Stimulated activated CD8-positive, alpha-beta memory T cell treated with anti-CD3 and anti-CD28 coated beads, Interleukin-15, amount 100 ng/mL, for 24 hours (primary cell): ENCODE data around the gene RAB5A.
"Not testable (repeated sequence)": the region's sequence is repeated elsewhere in the genome, so short reads cannot be mapped to it uniquely, and the experiment has no call there.

Experiments used
- DNase-seq: peaks from one replicate; pipeline ENCODE4 v3.0.0-alpha.2; 2020; ENCODE audit warnings: low read depth

RAB5A gene

GRCh38 chr3:19948226-19948591 is 1.3 kb downstream of the RAB5A start:
- DNase-seq = no peak

GRCh38 chr3:19950316-19950715 is 3.4 kb downstream of the RAB5A start:
- no peak for DNase-seq

- DNase-seq = no peak
These were observed 7.8 kb downstream of the RAB5A start for GRCh38 chr3:19954676-19955075.

GRCh38 chr3:19957354-19957753 is 10.5 kb downstream of the RAB5A start:
- not testable (repeated sequence) for DNase-seq

- no peak for DNase-seq
These were observed 12.6 kb downstream of the RAB5A start for GRCh38 chr3:19959505-19959904.

- DNase-seq = no peak
These were observed 13.8 kb downstream of the RAB5A start for GRCh38 chr3:19960696-19961095.

- DNase-seq = no peak
These were observed 15.1 kb downstream of the RAB5A start for GRCh38 chr3:19961960-19962359.

GRCh38 chr3:19967208-19967607 is 20.3 kb downstream of the RAB5A start:
- DNase-seq = no peak

GRCh38 chr3:19967812-19968211 is 20.9 kb downstream of the RAB5A start:
- DNase-seq = no peak

GRCh38 chr3:19970327-19970726 is 23.4 kb downstream of the RAB5A start:
- no peak for DNase-seq

GRCh38 chr3:19972054-19972453 is 25.2 kb downstream of the RAB5A start:
- DNase-seq = no peak

GRCh38 chr3:19988904-19989303 is 42.0 kb downstream of the RAB5A start:
- DNase-seq = not testable (repeated sequence)

GRCh38 chr3:19994796-19995195 is 47.9 kb downstream of the RAB5A start:
- no peak for DNase-seq

- no peak for DNase-seq
These were observed 50.6 kb downstream of the RAB5A start for GRCh38 chr3:19997502-19997901.

- DNase-seq = no peak
These were observed 55.0 kb downstream of the RAB5A start for GRCh38 chr3:20001932-20002331.

- no peak for DNase-seq
These were observed 61.1 kb downstream of the RAB5A start for GRCh38 chr3:20007960-20008359.

- no peak for DNase-seq
These were observed 61.7 kb downstream of the RAB5A start for GRCh38 chr3:20008646-20009045.

- no peak for DNase-seq
These were observed 65.3 kb downstream of the RAB5A start, which contains the start of gene PP2D1 for GRCh38 chr3:20012164-20012563. Gene PP2D1 (minus strand): TSS chr3:20012264. CDS start chr3:20012072, 192 bp downstream.

GRCh38 chr3:20013396-20013795 is 66.5 kb downstream of the RAB5A start:
- no peak for DNase-seq

- no peak for DNase-seq
These were observed 68.6 kb downstream of the RAB5A start for GRCh38 chr3:20015525-20015924.

GRCh38 chr3:20016076-20016475 is 69.2 kb downstream of the RAB5A start:
- DNase-seq = not testable (repeated sequence)

- DNase-seq = no peak
These were observed 76.2 kb downstream of the RAB5A start for GRCh38 chr3:20022954-20023622.

- no peak for DNase-seq
These were observed 76.9 kb downstream of the RAB5A start for GRCh38 chr3:20023623-20024405.

GRCh38 chr3:20027136-20027535 is 80.2 kb downstream of the RAB5A start:
- DNase-seq = no peak
